ENCODE measurements around the gene TECPR1.
"Not testable (repeated sequence)": the region's sequence is repeated elsewhere in the genome, so short reads cannot be mapped to it uniquely, and the experiment has no call there.

TECPR1 gene

GRCh38 chr7:98224701-98225181, 27.3 kb downstream of the TECPR1 start:
- no peak for DNase-seq

DNA sequence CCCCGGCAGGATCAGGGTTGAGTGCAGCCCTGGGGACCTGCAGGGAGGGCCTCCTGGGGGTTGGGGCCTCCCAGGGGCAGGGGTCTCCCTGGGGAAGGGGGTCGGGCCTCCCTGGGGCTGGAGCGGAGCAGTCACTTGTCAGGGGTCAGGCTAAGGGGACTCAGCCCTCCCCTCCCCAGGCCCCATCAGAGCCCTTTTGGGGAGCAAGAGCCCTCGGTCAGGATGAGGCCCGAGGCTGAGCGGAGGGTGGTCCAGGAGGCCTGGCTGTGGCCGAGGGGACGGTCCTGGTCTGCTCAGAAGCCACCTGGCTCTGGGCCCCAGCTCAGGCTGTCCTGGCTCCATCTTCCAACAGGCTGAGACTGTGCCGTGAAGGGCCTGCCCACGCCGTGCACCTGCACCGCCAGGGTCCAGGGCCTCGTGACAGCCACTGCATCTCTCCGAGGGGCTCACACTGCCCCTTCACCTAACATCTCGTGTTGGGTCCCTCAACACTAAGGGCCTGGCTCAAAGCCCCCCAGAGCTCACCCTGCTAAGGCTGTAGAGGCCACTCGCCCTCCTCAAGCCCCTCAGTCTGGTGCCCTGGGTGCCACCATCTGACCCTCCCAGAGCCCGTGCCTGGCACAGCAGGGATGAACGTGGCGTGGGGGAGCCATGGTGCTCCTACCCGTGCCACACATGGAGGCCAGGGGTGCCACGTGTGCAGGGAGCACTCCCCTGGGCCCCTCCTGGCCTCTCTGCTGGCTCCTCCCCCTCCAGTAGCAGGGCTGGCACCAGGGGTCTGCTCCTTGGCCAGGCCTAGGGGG, 27.9 kb downstream of the TECPR1 start:
- no peak for DNase-seq

DNA sequence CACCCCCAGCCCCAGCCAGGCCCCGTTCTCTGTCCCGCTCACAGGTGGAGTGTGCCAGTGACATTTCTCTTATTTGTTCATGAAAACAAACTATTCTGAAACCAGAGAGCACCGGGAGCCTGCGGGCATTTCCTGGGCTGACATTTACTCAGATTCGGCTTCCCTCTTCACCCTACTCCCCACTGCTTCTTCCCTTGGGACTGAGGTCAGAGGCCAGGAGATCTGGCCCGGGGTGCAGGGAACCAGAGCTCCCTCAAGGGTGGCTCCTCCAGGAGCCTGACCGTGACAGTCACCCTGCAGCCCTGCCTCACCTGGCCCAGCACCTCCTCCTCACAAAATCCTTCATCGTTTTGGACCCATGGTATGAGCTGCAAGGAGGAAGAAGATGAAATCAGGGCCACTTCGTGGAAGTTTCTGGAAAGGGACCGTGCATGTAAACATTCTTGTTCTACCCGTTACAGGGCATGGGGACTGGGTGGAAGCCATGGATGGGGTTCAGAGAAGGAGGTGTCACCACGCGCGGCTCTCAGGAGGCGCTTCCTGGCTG, 28.6 kb downstream of the TECPR1 start:
- DNase-seq: no peak

GRCh38 chr7:98222533-98223195, 29.4 kb downstream of the TECPR1 start:
- no peak for DNase-seq

- no peak for DNase-seq
Observed at GRCh38 chr7:98221611-98222532, 30.2 kb downstream of the TECPR1 start.

DNA sequence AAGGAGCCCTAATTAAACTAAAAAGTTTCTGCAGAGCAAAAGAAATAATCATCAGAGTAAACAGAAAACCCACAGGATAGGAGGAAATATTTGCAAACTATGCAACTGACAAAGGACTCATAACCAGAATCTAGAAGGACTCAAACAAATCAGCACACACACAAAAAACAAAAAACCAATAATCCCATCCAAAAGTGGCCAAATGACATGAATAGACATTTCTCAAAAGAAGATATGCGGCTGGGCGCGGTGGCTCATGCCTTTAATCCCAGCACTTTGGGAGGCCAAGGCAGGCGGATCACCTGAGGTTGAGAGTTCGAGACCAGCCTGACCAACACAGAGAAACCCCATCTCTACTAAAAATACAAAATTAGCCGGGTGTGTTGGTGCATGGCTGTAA, 32.6 kb downstream of the TECPR1 start:
- DNase-seq: not testable (repeated sequence)

GRCh38 chr7:98217623-98218582, 34.1 kb downstream of the TECPR1 start:
- DNase-seq: no peak

DNA sequence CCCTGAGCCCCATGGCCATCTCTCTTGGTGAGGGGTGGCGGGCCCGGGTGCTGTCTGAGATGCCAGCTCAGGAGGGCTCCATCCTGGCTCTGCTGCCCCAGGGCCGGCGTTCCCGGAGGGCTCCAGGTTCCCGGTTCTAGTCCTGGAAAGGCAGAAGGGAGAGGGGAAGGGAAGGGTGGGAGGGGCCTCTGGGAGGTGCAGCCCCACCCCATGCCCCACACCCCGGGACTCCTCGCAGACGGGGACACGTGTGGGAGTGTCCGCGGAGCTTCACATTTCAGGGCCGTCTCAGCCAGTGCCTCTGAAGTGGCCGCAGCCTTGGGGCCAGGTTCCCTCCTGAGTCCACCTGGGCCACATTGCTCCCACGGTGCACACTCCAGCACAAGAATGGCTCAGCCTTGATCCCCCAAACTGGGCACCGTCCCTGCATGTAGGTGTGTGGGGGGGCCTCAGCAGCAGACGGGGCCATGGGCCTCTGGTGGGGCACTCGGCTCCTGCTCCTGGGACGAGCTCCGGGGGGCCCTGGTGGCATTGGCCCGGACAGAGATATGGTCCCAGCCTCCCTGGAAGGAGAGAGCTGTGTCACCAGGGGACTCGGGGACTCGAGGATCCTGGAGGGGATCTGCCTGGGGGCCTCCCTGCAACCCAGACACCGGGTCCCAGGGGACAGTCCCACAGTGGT, 35.0 kb downstream of the TECPR1 start:
- DNase-seq: no peak

DNA sequence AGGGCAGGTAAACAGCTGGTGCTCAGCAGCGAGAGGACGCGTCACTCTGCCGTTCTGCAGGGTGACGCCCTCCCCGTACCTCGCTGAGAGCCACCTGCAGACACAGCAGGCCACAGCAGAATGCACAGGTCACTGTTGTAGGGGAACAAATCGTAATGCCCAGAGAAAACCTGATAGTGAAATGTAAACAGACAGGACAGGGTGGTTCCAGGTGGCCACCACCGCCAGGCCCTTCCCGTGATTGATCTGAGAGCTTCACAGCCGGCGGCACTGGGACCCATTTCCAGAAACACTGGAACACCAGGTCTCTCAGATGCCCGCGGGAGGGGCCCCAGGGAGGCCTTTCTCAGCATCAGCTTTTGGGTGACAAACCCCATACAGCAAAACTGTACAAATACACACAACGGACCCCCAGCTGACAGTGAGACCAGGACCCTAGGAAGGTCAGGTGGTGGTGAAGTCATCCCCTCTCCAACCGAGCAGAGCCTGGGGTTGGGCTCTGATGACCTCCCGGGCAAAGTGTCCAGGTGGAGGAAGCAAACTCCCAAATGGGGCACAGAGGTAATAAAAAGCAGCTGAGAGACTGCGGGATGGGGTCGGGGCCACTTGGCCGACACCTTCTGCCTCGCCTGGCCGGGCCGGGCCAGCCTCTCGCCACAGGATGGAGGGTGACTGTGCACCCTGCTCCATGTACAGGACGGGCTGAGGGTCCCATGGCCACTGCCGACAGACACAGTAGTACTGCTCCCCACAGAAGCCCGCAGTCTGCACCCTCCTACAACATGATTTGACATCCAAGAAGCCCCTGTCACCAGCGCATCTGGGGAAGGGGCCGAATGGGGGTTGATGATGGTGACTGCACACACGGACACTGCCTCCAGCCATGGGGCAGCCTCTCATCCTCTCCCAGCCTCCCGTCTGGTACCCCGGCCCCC, 36.2 kb downstream of the TECPR1 start:
- no peak for DNase-seq

- no peak for DNase-seq
Observed at GRCh38 chr7:98214811-98215321, 37.2 kb downstream of the TECPR1 start.

DNA sequence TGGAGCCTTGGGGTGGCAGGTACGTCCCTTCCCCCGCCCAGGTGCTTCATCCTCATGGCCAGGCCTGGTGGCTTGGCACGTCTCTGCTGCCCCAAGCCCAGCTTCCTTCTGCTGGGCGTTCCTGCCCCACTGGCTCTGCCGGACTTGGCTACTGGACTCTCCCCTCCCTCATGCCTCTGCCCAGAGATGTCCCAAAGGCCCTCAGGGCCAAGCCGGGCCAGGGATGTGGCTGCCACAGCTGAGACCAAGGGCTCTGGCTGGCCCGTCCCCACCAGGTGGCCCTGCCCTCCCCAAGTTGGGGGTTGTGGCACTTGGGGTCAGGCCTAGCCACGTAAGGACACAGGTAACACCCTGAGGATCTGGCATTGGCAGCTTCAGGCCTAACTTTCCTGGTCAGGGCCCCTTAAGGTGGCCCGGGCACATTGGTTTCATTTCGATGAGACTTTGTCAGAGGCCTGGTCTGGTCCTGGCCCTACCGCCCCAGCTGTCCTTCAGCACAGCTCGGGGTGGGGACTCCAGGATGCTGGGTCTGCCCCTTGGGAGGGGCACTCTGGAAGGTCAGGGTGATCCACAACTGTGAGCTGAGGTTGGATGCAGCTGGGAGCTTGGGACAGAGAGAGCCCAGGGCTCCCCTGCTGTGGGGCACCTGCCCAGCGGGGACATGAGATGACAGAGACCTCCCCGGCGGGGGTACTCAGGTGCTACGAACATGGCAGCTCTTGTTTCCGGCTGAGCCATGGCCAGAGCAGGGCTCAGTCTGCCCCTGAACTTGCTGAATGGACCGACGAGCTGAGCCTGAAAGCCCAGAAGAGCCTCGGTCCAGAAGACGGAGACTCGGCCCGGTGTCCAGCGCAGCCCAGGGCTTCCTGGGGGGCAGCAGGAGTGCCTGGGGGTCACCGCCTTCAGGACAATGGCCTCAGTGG, 37.9 kb downstream of the TECPR1 start:
- DNase-seq: no peak

GRCh38 chr7:98213296-98213887, 38.6 kb downstream of the TECPR1 start:
- no peak for DNase-seq

GRCh38 chr7:98212532-98213041, 39.4 kb downstream of the TECPR1 start:
- no peak for DNase-seq

DNA sequence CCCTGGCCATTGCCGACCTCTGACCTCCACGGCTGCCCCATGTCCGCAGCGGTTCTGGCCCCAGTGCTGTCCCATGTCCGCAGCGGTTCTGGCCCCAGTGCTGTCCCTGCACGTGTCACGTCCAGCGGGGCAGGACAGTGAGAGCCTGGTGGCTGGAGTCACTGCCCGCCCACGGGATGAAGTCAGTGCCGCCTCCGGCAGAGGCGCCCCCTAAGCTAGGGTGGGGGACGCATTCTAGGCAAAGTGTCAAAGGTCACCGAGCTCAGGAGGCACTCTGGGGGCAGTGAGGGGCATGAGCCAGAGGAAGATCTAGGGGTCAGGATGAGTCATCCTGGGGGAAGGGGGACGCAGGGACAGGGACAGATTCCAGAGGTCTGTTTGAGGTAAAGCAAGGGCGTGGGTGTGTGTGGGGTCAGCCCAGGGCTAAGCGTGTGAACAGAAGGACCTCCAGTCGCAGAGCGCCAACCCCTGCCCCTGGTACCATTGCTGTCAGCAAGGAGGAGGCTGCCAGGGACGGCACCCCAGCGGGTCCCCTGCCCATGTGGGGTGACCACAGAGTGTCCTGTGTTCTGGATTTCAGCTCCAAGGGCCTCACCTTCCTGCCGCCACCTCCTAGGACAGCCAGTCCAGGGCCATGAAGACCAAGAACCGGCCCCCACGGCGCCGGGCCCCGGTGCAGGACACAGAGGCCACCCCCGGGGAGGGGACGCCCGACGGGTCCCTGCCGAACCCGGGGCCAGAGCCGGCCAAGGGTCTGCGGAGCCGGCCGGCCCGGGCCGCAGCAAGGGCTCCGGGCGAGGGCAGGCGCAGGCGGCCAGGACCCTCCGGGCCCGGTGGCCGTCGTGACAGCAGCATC, 40.1 kb downstream of the TECPR1 start:
- DNase-seq: no peak

DNA sequence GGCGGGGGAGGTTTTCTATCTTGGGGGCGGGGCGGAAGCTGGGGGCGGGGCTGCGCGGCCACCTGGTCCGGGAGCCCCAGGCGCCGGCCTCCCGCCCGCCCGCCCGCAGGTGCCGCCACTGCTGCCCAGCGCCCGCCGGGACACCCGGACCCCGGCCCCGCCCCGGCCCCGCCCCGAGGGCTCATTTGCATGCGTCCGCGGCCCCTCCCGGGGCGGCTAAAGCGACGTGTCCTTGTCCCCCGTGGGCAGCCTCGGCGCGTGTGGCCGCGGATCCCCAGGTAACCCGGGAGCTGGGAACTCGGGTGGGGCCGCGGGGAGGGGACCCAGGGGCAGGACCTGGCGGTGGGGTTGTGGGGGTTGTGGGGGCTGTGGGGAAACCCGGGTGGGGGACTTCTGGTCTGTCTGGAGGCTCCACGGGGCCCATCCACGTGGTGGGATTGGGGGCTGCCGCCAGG, 40.8 kb downstream of the TECPR1 start, which contains the start of gene BHLHA15:
Gene BHLHA15, plus strand, starts transcription at position 219 of the 455 bp plus-strand sequence. CDS start 871 bp downstream, outside the sequence.
- no peak for DNase-seq

DNA sequence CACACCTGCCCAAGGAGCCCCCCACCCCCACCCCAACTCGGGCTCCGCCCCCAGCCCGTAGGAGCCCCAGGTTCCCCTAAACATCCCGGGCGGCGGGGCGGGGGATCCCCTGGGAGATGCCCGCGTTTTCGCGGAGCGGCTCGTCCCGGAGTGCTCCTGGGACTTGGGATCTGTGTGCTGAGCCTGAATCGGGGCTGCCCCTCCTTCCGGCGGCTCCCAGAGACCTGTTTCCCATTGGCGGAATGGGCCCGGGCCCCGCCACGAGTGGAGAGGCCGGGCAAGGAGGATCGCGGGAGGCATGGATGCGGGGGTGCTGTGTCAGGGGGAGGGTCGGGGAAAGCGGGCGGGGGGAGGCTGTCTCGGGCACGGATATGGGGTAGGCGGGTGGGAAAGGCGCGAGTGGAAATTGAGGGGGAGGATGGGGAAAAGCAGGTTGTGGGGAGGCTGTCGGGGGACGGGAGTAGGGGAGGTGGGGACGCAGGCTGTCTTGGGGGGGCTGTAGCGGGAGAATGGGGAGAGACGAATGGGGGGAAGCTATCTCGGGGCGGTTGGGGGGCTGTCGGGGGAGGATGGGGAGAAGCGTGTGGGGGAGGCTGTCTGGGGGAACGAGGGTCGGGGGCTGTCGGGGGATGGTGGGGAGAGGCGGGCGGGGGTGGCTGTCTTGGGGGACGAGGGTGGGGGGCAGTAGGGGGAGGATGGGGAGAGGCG, 41.4 kb downstream of the TECPR1 start:
- DNase-seq: no peak

Measured in fibroblast of skin of back (primary cell).